Sigmoid colon (tissue), 7 donors: ENCODE measurements around the gene RBM19. TPM values are rescaled to one million over a fixed set of nuclear protein-coding genes. Genes with fewer than 3 reads are reported as not detected.

ENCODE experiments used
- DNase-seq: peaks from one replicate; pipeline ENCODE4 v3.0.0-alpha.2; 2019
- H3K27ac ChIP-seq, 4 donors: fragments of 200-600 bp; sonication (generic); one replicate each; pipeline ENCODE4 v1.5.1; 2016 to 2019; ENCODE audit warnings: mild to moderate bottlenecking in 1 of 4
- H3K27me3 ChIP-seq, 3 donors: fragments of 200-600 bp; sonication (generic); one replicate each; pipeline ENCODE4 v1.5.1; 2019; ENCODE audit warnings: mild to moderate bottlenecking in 1 of 3
- H3K36me3 ChIP-seq, 4 donors: fragments of 200-600 bp; sonication (generic); one replicate each; pipeline ENCODE4 v1.5.1; 2016 to 2019
- H3K4me1 ChIP-seq, 4 donors: fragments of 200-600 bp; sonication (generic); one replicate each; pipeline ENCODE4 v1.5.1; 2017 to 2019
- H3K4me3 ChIP-seq, 4 donors: fragments of 200-600 bp; sonication (generic); one replicate each; pipeline ENCODE4 v1.5.1; 2017 to 2019; ENCODE audit warnings: mild to moderate bottlenecking in 2 of 4, moderate library complexity in 1 of 4
- H3K9me3 ChIP-seq, 4 donors: fragments of 200-600 bp in 3 of 4; sonication (generic) in 3 of 4; one replicate each; pipeline versions ENCODE4 v1.5.1 to v1.6.1; 2013 to 2019
- EP300 ChIP-seq, 4 donors: sonication (generic); formaldehyde crosslinking; IDR thresholded peaks; one replicate each; pipeline ENCODE4 v1.6.1; 2017; ENCODE audit warnings: antibody characterized with exemption in 4 of 4
- POLR2A ChIP-seq, 2 donors: fragments of 450-650 bp; IDR thresholded peaks; one replicate each; pipeline ENCODE4 v1.6.1; 2016; ENCODE audit warnings: antibody characterized with exemption in 2 of 2, mild to moderate bottlenecking in 2 of 2, moderate library complexity in 2 of 2
- POLR2AphosphoS5 ChIP-seq, 4 donors: sonication (generic); formaldehyde crosslinking; IDR thresholded peaks; one replicate each; pipeline ENCODE4 v1.6.1; 2017; ENCODE audit warnings: antibody characterized with exemption in 4 of 4
- WGBS, 2 donors: extraction: QIAGEN DNeasy Blood & Tissue Kit; methylation state at CpG; one replicate each; pipeline ENCODE4 v1.1.7; 2013; 5-methylcytosine and 5-hydroxymethylcytosine counted together
- intact Hi-C: fragments of 100-400 bp; cut with DNase I; formaldehyde crosslinking; loops from one replicate; pipeline ENCODE4 v1.15.1; 2023
- polyA plus RNA-seq, 3 donors: library from polyadenylated mRNA; stranded (reverse); fragments of 200-250 nt; gene quantifications; one replicate each; pipeline ENCODE4 v1.2.3, GENCODE V29; 2013
- total RNA-seq, 4 donors: library from RNA; depleted of rRNA; stranded (reverse); fragments of >200 nt; gene quantifications; one replicate each; pipeline ENCODE4 v1.1.0, GENCODE V29; 2016
- TF ChIP-seq, protein P1 (sequence below), 4 experiments: fragments of 450-650 bp in 3 of 4; fragments of 200-600 bp in 1 of 4; IDR thresholded peaks; one replicate each; pipeline ENCODE4 v1.5.1; 2016 to 2019; ENCODE audit warnings: antibody characterized with exemption in 4 of 4, mild to moderate bottlenecking in 3 of 4, moderate library complexity in 2 of 4
- donor health status: healthy with polysubstance abuse.
- donor health status: Bipolar disorder and iron deficiency.
- donor health status: healthy.

RBM19 gene
- total and polyA plus RNA-seq, 7 donors: 5.3 to 42.7 (median 23.6) TPM

DNA sequence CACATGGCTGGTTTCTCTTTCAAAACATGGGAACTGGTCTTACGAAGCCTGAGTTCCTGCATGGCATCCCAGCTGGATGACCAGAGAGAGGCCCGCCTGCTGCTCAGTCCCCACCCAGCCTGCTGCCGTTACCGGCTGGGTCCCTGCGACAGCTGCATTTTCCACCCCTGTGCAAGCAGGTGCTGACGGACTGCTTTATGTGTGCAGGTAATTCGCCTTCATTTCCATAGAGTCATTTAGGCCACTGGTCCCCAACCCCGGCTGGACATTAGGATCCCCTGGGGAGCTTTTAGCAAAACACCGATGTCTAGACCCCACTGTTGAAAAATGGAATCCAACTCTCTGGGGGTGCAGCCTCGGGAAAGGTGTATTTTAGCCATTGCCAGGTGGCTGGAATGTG lies 51.9 kb downstream of the RBM19 start:
- 92 to 95% methylated on average over 10 of the region's 10 CpGs for WGBS, 2 donors
- Histone ChIP-seq H3K36me3 (peaks cover 0 to 77% (median 33%) of the 10 kb centered on the region in 4 donors), H3K4me3 (no peak overlapping the region), H3K27me3 (no peaks in the 10 kb centered on the region), H3K9me3 (no peaks in the 10 kb centered on the region), H3K4me1 (no peaks in the 10 kb centered on the region), H3K27ac (no peak overlapping the region)
- intact Hi-C loops: loop anchor here (5.0 kb wide), 1 partner anchor 602 kb away; no protein-coding TSS in a partner anchor
- DNase-seq: no peak
- TF ChIP-seq EP300 (IDR thresholded peaks at IDR 0.05) (no peak), POLR2AphosphoS5 (IDR thresholded peaks at IDR 0.05) (no peak), POLR2A (IDR thresholded peaks at IDR 0.05) (no peak)
- TF ChIP-seq, protein P1, sequence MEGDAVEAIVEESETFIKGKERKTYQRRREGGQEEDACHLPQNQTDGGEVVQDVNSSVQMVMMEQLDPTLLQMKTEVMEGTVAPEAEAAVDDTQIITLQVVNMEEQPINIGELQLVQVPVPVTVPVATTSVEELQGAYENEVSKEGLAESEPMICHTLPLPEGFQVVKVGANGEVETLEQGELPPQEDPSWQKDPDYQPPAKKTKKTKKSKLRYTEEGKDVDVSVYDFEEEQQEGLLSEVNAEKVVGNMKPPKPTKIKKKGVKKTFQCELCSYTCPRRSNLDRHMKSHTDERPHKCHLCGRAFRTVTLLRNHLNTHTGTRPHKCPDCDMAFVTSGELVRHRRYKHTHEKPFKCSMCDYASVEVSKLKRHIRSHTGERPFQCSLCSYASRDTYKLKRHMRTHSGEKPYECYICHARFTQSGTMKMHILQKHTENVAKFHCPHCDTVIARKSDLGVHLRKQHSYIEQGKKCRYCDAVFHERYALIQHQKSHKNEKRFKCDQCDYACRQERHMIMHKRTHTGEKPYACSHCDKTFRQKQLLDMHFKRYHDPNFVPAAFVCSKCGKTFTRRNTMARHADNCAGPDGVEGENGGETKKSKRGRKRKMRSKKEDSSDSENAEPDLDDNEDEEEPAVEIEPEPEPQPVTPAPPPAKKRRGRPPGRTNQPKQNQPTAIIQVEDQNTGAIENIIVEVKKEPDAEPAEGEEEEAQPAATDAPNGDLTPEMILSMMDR (IDR thresholded peaks at IDR 0.05): no peak

DNA sequence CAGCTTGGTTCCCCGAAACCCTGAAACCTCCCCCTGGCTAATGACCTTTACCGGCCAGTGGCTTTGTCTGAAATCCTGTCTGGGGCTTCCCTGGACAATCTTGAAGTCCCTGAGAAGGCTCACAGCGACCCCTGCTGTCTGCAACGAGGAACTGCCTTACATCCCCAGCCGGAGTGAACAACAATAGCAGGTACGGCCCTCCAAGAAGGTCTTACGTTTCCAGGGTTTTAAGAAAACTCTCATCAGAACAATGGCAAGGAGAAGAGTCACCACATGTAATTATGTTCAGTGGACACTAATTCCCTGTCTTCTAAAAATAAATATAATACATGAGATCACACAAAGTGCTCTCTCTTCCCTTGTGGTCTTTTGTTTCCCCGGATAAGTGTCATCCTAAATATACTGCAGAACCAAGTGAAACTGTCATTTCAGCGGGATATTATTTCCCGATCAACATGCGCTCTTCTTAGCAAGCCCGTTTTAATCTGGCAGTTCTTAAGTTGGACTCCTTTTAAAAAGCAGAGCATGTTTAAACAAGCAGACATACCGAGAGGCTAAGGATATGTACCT lies 53.3 kb downstream of the RBM19 start:
- TF ChIP-seq, protein P1 (IDR thresholded peaks at IDR 0.05): peak in 3 of 4 experiments; percentile 65 to 82 (median 79)
- TF ChIP-seq POLR2AphosphoS5 (IDR thresholded peaks at IDR 0.05) (no peak), POLR2A (IDR thresholded peaks at IDR 0.05) (no peak), EP300 (IDR thresholded peaks at IDR 0.05) (no peak)
- Histone ChIP-seq H3K36me3 (peaks cover 0 to 75% (median 30%) of the 10 kb centered on the region in 4 donors), H3K9me3 (no peaks in the 10 kb centered on the region), H3K4me3 (no peak overlapping the region), H3K4me1 (no peaks in the 10 kb centered on the region), H3K27me3 (no peaks in the 10 kb centered on the region), H3K27ac (no peak overlapping the region)
- DNase-seq: no peak
- intact Hi-C loops: loop anchor here (2.0 to 5.0 kb wide), 2 partner anchors 450 to 601 kb away; no protein-coding TSS in a partner anchor
- WGBS, 2 donors: 56 to 60% methylated on average over 13 of the region's 13 CpGs

DNA sequence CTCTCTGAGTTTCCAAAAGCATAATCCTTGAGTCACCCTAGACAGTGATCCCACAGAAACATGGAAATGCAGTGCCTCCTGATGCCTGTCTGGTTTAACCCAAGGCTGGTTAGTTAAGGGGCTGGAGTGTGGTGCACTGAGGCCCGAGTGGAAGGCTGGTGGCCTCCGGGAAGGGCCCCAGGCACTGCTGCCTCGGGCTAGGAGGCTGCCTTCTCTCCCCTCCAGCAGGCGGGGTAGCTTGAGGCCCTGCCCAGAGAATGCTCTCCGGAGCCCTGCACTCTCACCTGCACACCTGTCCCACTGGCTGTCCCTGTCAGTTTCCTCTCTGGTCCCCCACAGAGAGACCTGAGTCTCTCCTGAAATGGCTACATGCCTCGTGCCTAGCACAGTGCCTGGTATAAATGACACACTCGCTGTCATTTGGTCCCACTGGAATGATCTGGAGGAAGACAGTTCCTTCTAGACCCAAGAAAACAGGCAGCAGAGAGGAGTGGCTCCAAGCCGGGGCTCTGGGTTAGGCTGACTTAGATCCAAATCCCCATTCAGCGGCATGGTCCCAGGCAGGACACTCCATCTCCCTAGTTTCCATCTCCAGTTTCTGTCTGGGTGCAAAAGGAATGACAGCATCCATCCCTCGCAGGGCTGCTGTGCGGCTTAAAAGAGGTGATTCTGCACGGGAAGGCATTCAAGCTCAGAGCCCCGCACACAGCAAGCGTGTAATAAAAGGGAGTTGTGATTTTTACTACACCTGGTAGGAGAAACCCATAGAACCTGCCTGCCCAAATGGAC lies 54.0 kb downstream of the RBM19 start:
- Histone ChIP-seq H3K27me3 (no peaks in the 10 kb centered on the region), H3K4me1 (no peaks in the 10 kb centered on the region), H3K9me3 (no peaks in the 10 kb centered on the region), H3K27ac (no peak overlapping the region), H3K36me3 (peaks cover 0 to 73% (median 32%) of the 10 kb centered on the region in 4 donors), H3K4me3 (no peak overlapping the region)
- WGBS, 2 donors: 95 to 97% methylated on average over 14 of the region's 14 CpGs
- intact Hi-C loops: loop anchor here (2.0 to 5.0 kb wide), 2 partner anchors 449 to 600 kb away; no protein-coding TSS in a partner anchor
- DNase-seq: no peak
- TF ChIP-seq, protein P1 (IDR thresholded peaks at IDR 0.05): no peak
- TF ChIP-seq EP300 (IDR thresholded peaks at IDR 0.05) (no peak), POLR2AphosphoS5 (IDR thresholded peaks at IDR 0.05) (no peak), POLR2A (IDR thresholded peaks at IDR 0.05) (no peak)

DNA sequence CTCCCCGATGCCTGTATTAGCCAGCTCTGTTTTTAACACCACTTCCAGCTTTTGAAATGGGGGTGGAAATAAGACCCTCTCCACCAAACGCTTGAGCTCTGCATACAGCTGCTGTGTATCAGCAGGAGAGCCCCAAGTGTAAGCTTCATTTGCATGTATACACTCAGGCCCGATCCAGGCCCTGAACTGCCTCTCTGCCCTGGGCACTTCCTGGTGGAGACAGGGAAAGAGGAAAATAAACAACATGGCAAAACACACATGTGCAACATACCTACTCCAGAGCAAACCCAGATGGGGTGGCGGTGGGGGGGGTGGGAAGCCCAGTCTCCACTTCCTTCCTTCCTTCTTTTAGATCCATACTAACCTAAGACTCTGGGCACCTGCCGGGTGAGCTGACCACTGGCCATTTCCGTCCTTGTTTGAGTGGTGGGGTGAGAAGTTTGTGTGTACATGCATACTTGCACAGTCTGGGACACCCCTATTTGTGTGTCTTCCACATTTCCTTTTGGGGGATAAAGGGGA lies 55.3 kb downstream of the RBM19 start:
- WGBS, 2 donors: 83 to 87% methylated on average over 6 of the region's 6 CpGs
- peaks cover 0 to 72% (median 28%) of the 10 kb centered on the region in 4 donors for H3K36me3 ChIP-seq

More for the DNA sequence above, 55.3 kb downstream of the RBM19 start:
- no peak for DNase-seq
- Histone ChIP-seq H3K9me3 (no peaks in the 10 kb centered on the region), H3K4me1 (no peaks in the 10 kb centered on the region), H3K4me3 (no peak overlapping the region), H3K27me3 (no peaks in the 10 kb centered on the region), H3K27ac (no peak overlapping the region)
- intact Hi-C loops: loop anchor here (5.0 kb wide), 1 partner anchor 599 kb away; no protein-coding TSS in a partner anchor
- TF ChIP-seq POLR2A (IDR thresholded peaks at IDR 0.05) (no peak), POLR2AphosphoS5 (IDR thresholded peaks at IDR 0.05) (no peak)
